Erythroblast (primary cell): ENCODE data around the gene EEIG2.
"Not testable (repeated sequence)": the region's sequence is repeated elsewhere in the genome, so short reads cannot be mapped to it uniquely, and the experiment has no call there.

Experiments used
- DNase-seq, 2 experiments: peaks; one replicate each; lab custom pipeline; 2025; lab: John Stamatoyannopoulos, UW
- GATA1 ChIP-seq: IDR thresholded peaks from 2 replicates; pipeline ENCODE4 v1.6.1; 2011; ENCODE audit warnings: low read depth, mild to moderate bottlenecking, control low read depth, low read length, moderate library complexity
- POLR2A ChIP-seq: IDR thresholded peaks from 2 replicates; pipeline ENCODE4 v1.6.1; 2011; ENCODE audit warnings: mild to moderate bottlenecking, low read length

Gene EEIG2

DNA sequence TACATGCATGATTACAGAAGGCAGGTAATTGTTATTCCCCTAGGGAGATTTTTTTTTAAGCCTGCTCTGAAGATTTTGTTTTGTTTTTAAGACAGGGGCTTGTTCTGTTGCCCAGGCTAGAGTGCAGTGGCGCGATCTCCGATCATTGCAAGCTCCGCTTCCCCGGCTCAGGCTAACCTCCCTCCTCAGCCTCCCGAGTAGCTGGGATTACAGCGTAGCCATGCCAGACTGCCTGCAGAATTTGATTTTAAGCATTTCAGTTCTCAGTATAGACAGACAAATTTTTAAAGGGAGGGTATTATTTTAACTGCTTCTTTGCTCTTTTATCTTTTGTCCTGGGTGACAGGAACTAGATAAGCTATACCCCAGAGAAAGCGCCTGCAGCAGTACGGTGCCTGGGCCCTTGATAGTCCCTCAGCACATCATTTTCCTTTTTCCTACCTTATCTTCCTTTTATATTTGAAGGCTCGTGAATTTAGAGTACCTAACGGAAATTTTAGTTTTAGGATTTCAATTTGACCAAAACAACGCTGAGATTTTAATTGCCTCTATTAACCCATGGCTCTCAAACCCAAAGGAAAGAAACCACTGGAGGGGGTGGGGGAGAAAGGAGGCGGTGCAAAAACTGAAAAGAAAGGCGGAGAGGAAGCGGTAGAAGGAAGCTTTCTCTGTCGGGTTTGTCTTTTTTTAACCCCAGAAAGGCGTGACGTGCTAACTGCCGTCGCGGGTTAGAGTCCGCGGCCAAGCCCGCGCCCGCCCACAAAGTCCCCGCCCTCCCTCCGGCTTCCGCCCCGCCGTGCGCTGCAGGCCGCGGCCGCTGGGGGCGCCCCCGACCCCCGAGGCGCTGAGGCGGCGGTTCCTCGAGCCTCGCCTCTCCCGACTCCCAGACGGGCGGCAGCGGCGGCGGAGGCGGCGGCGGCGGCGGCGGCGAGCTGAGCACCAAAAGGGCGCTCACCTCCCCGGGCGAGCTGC lies at the start of gene EEIG2:
Gene EEIG2, plus strand, starts transcription at position 886 of the 972 bp plus-strand sequence. CDS start 329 bp downstream, outside the sequence.
- peak; percentile 93 to 95 for DNase-seq
- no peak for TF ChIP-seq POLR2A
- no peak for TF ChIP-seq GATA1

- peak in 1 of 2 experiments; percentile 7 for DNase-seq
- TF ChIP-seq GATA1 (no peak), POLR2A (no peak)
Observed at GRCh38 chr1:108511764-108512163, 48.1 kb upstream of the EEIG2 start.

- no peak for TF ChIP-seq POLR2A
- no peak for TF ChIP-seq GATA1
- peak; percentile 59 to 71 for DNase-seq
Observed at GRCh38 chr1:108512239-108513043, 47.5 kb upstream of the EEIG2 start.

GRCh38 chr1:108513044-108513415 lies 46.9 kb upstream of the EEIG2 start:
- no peak for DNase-seq
- no peak for TF ChIP-seq POLR2A
- no peak for TF ChIP-seq GATA1

DNA sequence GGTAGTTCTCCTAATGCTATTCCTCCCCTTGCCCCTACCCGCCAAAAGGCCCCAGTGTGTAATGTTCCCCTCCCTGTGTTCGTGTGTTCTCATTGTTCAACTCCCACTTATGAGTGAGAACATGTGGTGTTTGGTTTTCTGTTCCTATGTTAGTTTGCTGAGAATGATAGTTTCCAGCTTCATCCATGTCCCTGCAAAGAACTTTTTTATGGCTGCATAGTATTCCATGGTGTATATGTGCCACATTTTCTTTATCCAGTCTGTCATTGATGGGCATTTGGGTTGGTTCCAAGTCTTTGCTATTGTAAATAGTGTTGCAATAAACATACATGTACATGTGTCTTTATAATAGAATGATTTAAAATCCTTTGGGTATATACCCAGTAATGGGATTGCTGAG lies 46.0 kb upstream of the EEIG2 start:
- DNase-seq, result not testable (repeated sequence)

- DNase-seq, result not testable (repeated sequence)
Observed at GRCh38 chr1:108517301-108517897, 42.5 kb upstream of the EEIG2 start.

- DNase-seq, result peak; percentile 49 to 64
Observed at GRCh38 chr1:108521990-108522393, 37.9 kb upstream of the EEIG2 start.

DNA sequence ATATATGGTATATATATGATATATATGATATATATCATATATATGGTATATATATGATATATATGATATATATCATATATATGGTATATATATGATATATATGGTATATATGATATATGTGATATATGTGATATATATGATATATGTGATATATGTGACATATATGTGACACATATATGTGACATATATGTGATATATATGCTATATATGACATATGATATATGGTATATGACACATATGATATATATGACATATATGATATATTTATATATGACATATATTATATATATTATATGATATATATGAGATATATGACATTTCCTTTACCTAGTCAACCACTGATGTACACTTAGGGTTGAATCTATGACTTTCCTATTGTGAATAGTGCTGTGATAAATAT lies 36.1 kb upstream of the EEIG2 start:
- DNase-seq, result no peak
- TF ChIP-seq POLR2A (no peak), GATA1 (no peak)

More at GRCh38 chr1:108521990-108522393, 37.9 kb upstream of the EEIG2 start:
- TF ChIP-seq POLR2A (no peak), GATA1 (no peak)

DNA sequence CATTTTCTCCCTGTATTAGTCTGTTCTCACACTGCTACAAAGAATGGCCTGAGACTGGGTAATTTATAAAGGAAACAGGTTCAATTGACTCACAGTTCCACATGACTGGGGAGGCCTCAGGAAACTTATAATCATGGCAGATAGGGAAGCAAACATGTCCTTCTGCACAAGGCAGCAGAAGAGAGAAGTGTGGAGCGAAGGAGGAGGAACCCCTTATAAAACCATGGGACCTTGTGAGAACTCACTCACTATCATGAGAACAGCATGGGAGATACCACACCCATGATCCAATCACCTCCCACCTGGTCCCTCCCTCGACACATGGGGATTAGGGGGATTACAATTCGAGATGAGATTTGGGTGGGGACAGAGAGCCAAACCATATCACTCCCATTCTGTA lies 35.2 kb upstream of the EEIG2 start:
- DNase-seq, result peak in 1 of 2 experiments; percentile 28
- TF ChIP-seq GATA1 (no peak), POLR2A (no peak)

- no peak for DNase-seq
- TF ChIP-seq POLR2A (no peak), GATA1 (no peak)
Observed at GRCh38 chr1:108527135-108527534, 32.8 kb upstream of the EEIG2 start.

- no peak for TF ChIP-seq POLR2A
- no peak for TF ChIP-seq GATA1
- no peak for DNase-seq
Observed at GRCh38 chr1:108527837-108528236, 32.1 kb upstream of the EEIG2 start.

DNA sequence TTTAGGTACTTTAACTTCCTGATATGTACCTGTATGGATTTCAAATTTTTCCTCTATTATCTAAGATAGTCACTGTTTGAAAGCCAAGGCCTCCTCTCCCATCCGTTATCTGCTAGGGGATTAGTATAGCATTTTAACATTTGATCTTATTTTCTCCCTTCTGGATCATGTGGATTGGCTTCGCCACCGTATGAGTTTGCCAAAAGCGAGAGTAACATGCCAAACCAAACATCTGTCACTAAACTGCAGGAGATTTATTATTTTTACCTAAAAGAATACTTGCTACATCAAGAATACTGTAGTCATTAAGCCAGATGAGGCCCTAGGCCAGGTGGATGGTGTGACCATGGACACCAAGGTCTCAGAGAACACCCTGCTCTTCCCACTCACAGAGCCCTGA lies 28.5 kb upstream of the EEIG2 start:
- TF ChIP-seq POLR2A, result no peak
- TF ChIP-seq GATA1, result no peak
- DNase-seq, result no peak

DNA sequence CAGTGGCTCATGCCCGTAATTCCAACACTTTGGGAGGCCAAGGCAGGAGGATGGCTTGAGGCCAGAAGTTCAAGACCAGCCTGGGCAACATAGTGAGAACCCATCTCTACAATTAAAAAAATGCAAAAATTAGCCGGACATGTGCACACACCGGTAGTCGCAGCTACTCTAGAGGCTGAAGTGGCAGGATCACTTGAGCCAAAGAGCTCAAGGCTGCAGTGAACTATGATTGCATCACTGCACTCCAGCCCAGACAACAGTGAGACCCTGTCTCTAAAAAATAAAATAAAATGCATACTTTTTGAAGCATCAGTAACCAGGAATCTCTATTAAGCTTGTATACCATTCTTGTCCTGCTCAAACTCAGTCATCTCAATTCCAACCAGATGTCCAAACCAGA lies 27.2 kb upstream of the EEIG2 start:
- no peak for DNase-seq
- TF ChIP-seq POLR2A, result no peak
- TF ChIP-seq GATA1, result no peak

DNA sequence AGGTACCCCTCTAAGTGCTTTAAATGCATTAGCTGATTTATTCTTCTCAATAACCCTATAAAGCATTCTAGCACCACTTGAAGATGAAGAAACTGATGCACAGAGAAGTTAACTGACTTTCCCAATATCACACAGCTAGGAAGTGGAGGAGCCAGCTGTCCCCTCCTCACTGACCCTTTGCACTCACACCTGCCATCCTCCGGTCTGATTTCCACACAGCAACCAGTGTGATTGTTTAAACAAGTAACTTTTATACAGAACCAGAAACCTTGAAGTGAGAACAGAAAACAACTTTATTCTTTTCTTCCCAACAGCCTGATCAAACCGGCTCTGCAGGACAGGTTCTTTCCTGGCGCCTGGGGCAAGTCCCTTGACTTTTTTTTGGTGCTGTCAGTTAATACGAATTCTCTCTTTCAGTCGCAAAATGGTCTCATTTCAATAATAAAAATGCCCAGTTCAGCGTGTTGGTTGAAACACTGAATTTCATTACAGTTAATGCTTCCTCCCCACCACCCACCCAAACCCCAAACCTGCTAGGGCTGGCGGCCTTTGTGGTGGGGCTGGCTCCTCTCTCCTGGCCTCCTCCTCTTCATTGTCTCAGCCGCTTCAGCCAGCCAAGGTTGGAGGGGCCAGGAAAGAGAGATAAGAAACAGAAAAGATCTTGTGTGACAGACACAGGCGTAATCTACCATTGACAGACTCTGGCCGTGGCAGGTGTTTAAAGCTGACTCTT lies 26.4 kb upstream of the EEIG2 start:
- peak; percentile 80 to 96 for DNase-seq
- TF ChIP-seq POLR2A (no peak), GATA1 (peak; percentile 12)
